ENCODE measurements around the gene BDNF. TPM values are rescaled to one million over a fixed set of nuclear protein-coding genes. Genes with fewer than 3 reads are reported as not detected.
"Not testable (repeated sequence)": the region's sequence is repeated elsewhere in the genome, so short reads cannot be mapped to it uniquely, and the experiment has no call there.

BDNF gene
- total RNA-seq, 1 donor from 2014 or later, result 0.79 TPM

- H3K4me3 ChIP-seq (ENCODE audit: low read depth, low read length), result no peak overlapping the region
- no peaks in the 10 kb centered on the region for H3K27me3 ChIP-seq (ENCODE audit: control insufficient read depth, insufficient read depth, low read length)
- no peak for DNase-seq (ENCODE audit: low read depth)
- FAIRE-seq, result no peak
- TF ChIP-seq CTCF (IDR thresholded peaks at IDR 0.05; ENCODE audit: insufficient read depth, low read length, severe bottlenecking), result no peak
- H3K36me3 ChIP-seq (ENCODE audit: control insufficient read depth, insufficient read depth, low read length), result no peaks in the 10 kb centered on the region
Observed at GRCh38 chr11:27635567-27636037, 64.7 kb downstream of the BDNF start.

- H3K36me3 ChIP-seq (ENCODE audit: control insufficient read depth, insufficient read depth, low read length); H3K4me3 ChIP-seq (ENCODE audit: low read depth, low read length); H3K27me3 ChIP-seq (ENCODE audit: control insufficient read depth, insufficient read depth, low read length); FAIRE-seq; DNase-seq (ENCODE audit: low read depth): not testable (repeated sequence)
Observed at GRCh38 chr11:27634776-27635175, 65.5 kb downstream of the BDNF start.

- FAIRE-seq, result not testable (repeated sequence)
Observed at GRCh38 chr11:27634282-27634681, 66.0 kb downstream of the BDNF start.

GRCh38 chr11:27629023-27629422, 71.2 kb downstream of the BDNF start:
- H3K27me3 ChIP-seq (ENCODE audit: control insufficient read depth, insufficient read depth, low read length); H3K36me3 ChIP-seq (ENCODE audit: control insufficient read depth, insufficient read depth, low read length); DNase-seq (ENCODE audit: low read depth); H3K4me3 ChIP-seq (ENCODE audit: low read depth, low read length); FAIRE-seq: not testable (repeated sequence)

More at GRCh38 chr11:27634282-27634681, 66.0 kb downstream of the BDNF start:
- not testable (repeated sequence) for H3K27me3 ChIP-seq (ENCODE audit: control insufficient read depth, insufficient read depth, low read length); DNase-seq (ENCODE audit: low read depth); H3K4me3 ChIP-seq (ENCODE audit: low read depth, low read length); H3K36me3 ChIP-seq (ENCODE audit: control insufficient read depth, insufficient read depth, low read length)

GRCh38 chr11:27627979-27628378, 72.3 kb downstream of the BDNF start:
- FAIRE-seq, result no peak
- no peak for TF ChIP-seq CTCF (IDR thresholded peaks at IDR 0.05; ENCODE audit: insufficient read depth, low read length, severe bottlenecking)
- H3K36me3 ChIP-seq (ENCODE audit: control insufficient read depth, insufficient read depth, low read length), result no peaks in the 10 kb centered on the region
- H3K4me3 ChIP-seq (ENCODE audit: low read depth, low read length), result no peak overlapping the region
- no peak for DNase-seq (ENCODE audit: low read depth)
- no peaks in the 10 kb centered on the region for H3K27me3 ChIP-seq (ENCODE audit: control insufficient read depth, insufficient read depth, low read length)

GRCh38 chr11:27626938-27627586, 73.2 kb downstream of the BDNF start:
- FAIRE-seq (no peak), DNase-seq (ENCODE audit: low read depth) (no peak)
- Histone ChIP-seq H3K4me3 (ENCODE audit: low read depth, low read length) (no peak overlapping the region), H3K36me3 (ENCODE audit: control insufficient read depth, insufficient read depth, low read length) (no peaks in the 10 kb centered on the region), H3K27me3 (ENCODE audit: control insufficient read depth, insufficient read depth, low read length) (no peaks in the 10 kb centered on the region)
- TF ChIP-seq CTCF (IDR thresholded peaks at IDR 0.05; ENCODE audit: insufficient read depth, low read length, severe bottlenecking), result no peak

- no peak for FAIRE-seq
- no peak for TF ChIP-seq CTCF (IDR thresholded peaks at IDR 0.05; ENCODE audit: insufficient read depth, low read length, severe bottlenecking)
- Histone ChIP-seq H3K36me3 (ENCODE audit: control insufficient read depth, insufficient read depth, low read length) (no peaks in the 10 kb centered on the region), H3K4me3 (ENCODE audit: low read depth, low read length) (no peak overlapping the region), H3K27me3 (ENCODE audit: control insufficient read depth, insufficient read depth, low read length) (no peaks in the 10 kb centered on the region)
- DNase-seq (ENCODE audit: low read depth), result no peak
Observed at GRCh38 chr11:27626269-27626937, 73.9 kb downstream of the BDNF start.
